CD4-positive, alpha-beta memory T cell (primary cell): ENCODE measurements around the gene GRID2IP. TPM values are rescaled to one million over a fixed set of nuclear protein-coding genes. Genes with fewer than 3 reads are reported as not detected.

Source experiments
- CTCF ChIA-PET: fragments of 350-600 bp; sonication (Branson Sonifier 250); formaldehyde crosslinking; loops from one replicate; lab custom pipeline; 2021; ENCODE audit warnings: inconsistent platforms; ENCODE audit not compliant: partially characterized antibody; lab: Charles Lee
- POLR2A ChIA-PET: fragments of 350-600 bp; sonication (Branson Sonifier 250); formaldehyde crosslinking; loops from one replicate; lab custom pipeline; 2021; ENCODE audit not compliant: partially characterized antibody; lab: Charles Lee
- DNase-seq, 5 donors: peaks; one replicate each; pipeline versions ENCODE4 v3.0.0 to v3.0.0-alpha.2; 2020 to 2022; ENCODE audit warnings: mixed read lengths in 1 of 5
- H3K27ac ChIP-seq: one replicate; pipeline ENCODE4 v1.7.0; 2013; ENCODE audit warnings: low read depth, low read length
- H3K27me3 ChIP-seq: 2 replicates; pipeline ENCODE4 v1.7.0; 2013; ENCODE audit warnings: mild to moderate bottlenecking, low read length, moderate library complexity; ENCODE audit not compliant: insufficient read depth
- H3K36me3 ChIP-seq: 2 replicates; pipeline ENCODE4 v1.7.0; 2013; ENCODE audit warnings: mild to moderate bottlenecking, low read length, moderate library complexity; ENCODE audit not compliant: insufficient read depth
- H3K4me1 ChIP-seq: 2 replicates; pipeline ENCODE4 v1.7.0; 2013; ENCODE audit warnings: mild to moderate bottlenecking, low read length, moderate library complexity; ENCODE audit not compliant: insufficient read depth
- H3K4me3 ChIP-seq, 2 donors: one replicate each; pipeline ENCODE4 v1.7.0; 2013; ENCODE audit warnings: low read length in 2 of 2, mild to moderate bottlenecking in 1 of 2
- H3K9me3 ChIP-seq, 2 donors: one replicate each; pipeline ENCODE4 v1.7.0; 2013; ENCODE audit warnings: low read length in 2 of 2, control low read depth in 1 of 2; ENCODE audit not compliant: control insufficient read depth in 1 of 2
- H3K27ac Mint-ChIP-seq, 7 donors: one replicate each; pipeline ENCODE4 v1.8.0; 2020 to 2021; ENCODE audit warnings: mixed read lengths in 7 of 7, mild to moderate bottlenecking in 6 of 7, inconsistent platforms in 3 of 7, moderate library complexity in 3 of 7
- H3K27me3 Mint-ChIP-seq, 2 donors: one replicate each; pipeline ENCODE4 v1.8.0; 2020 to 2021; ENCODE audit warnings: mixed read lengths in 2 of 2
- H3K36me3 Mint-ChIP-seq, 2 donors: one replicate each; pipeline ENCODE4 v1.8.0; 2020 to 2021; ENCODE audit warnings: mixed read lengths in 2 of 2, inconsistent platforms in 1 of 2, mild to moderate bottlenecking in 1 of 2
- H3K4me1 Mint-ChIP-seq, 4 donors: one replicate each; pipeline ENCODE4 v1.8.0; 2020 to 2021; ENCODE audit warnings: mixed read lengths in 4 of 4, mild to moderate bottlenecking in 1 of 4
- H3K4me3 Mint-ChIP-seq, 8 donors: one replicate each; pipeline ENCODE4 v1.8.0; 2020 to 2021; ENCODE audit warnings: mixed read lengths in 8 of 8, mild to moderate bottlenecking in 7 of 8, moderate library complexity in 6 of 8, inconsistent platforms in 3 of 8
- H3K9me3 Mint-ChIP-seq, 8 donors: one replicate each; pipeline ENCODE4 v1.8.0; 2020 to 2021; ENCODE audit warnings: mixed read lengths in 8 of 8, mild to moderate bottlenecking in 5 of 8, inconsistent platforms in 3 of 8, moderate library complexity in 1 of 8
- intact Hi-C: fragments of 100-400 bp; cut with micrococcal nuclease; formaldehyde crosslinking; loops from one replicate; pipeline ENCODE4 v1.15.1; 2023
- polyA plus RNA-seq, 2 donors: library from polyadenylated mRNA; unstranded; fragments of 300-500 nt; fragmentation: Illumina TruSeq; gene quantifications; one replicate each; pipeline ENCODE4 v1.2.3, GENCODE V29; 2021
- total RNA-seq, 2 experiments: library from RNA; stranded (reverse); gene quantifications; one replicate each; pipeline ENCODE4 v1.2.3, GENCODE V29; 2021

The GRID2IP gene
- total and polyA plus RNA-seq, 4 experiments from 2014 or later: 0.04 to 0.81 (median 0.29) TPM

DNA sequence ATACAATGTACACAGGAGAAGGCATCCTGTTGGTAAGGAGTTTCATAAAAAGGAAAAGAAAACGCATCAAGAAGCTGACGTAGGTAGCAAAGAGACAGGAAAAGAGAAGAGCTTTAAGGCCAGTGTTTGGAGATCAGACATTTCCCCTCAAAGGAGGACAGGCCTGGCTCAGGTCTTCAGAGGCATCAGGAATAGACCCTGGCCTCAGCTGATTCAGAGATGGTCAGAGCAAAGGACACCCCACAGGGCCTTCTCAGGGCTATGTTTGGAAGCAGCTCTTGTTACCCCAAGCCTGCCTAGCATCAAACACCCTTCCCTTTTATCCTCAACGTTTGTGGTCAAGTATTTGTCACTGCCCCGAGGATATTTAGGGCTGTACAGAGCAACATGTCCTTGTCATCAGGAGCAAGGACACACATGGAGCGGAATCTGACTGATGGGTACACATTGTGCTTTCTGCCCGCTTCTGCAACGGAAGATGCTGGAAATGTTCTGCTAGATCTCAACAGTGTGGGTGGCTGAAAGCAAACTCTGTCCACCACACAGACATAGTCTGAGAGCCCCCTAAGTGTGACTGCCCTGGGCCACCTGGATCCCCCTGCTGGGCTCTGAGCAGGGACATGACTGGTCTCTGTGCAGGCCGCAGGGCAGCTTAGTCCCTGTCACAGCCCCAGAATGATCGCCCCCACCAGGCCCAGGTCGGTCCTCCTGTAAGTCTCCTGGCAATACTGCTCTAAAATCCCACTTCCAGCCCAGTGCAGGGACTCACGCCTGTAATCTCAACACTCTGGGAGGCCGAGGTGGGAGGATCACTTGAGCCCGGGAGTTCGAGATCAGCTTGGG lies 25.0 kb upstream of the GRID2IP start:
- DNase-seq: peak in 1 of 5 donors; percentile 4
- Mint-ChIP-seq H3K27me3 (no peaks in the 10 kb centered on the region), H3K36me3 (peaks cover 14 to 16% of the 10 kb centered on the region in 2 donors), H3K27ac (peak overlapping the region in 6 of 7 donors; percentile 47 to 84 (median 64)), H3K9me3 (peaks cover 0 to 2% (median 0%) of the 10 kb centered on the region in 8 donors), H3K4me3 (peak overlapping the region; percentile 33 to 78 (median 62)), H3K4me1 (peaks cover 5 to 26% (median 7%) of the 10 kb centered on the region in 4 donors)
- ChIA-PET POLR2A (interaction anchor here (0.5 to 1.6 kb wide), 2 partner anchors 14 to 16 kb away, joined by 4 to 5 read pairs; partner anchors contain the start of gene INTS15), CTCF (interaction anchor here (1.2 to 3.6 kb wide), 6 partner anchors 14 to 64 kb away, joined by 3 to 17 read pairs (median 8); partner anchors contain the start of gene INTS15)
- H3K36me3 ChIP-seq: no peaks in the 10 kb centered on the region
- no peak overlapping the region for H3K27ac ChIP-seq
- peaks cover 12% of the 10 kb centered on the region for H3K4me1 ChIP-seq
- H3K27me3 ChIP-seq: no peaks in the 10 kb centered on the region
- H3K9me3 ChIP-seq: no peaks in the 10 kb centered on the region
- H3K4me3 ChIP-seq: no peak overlapping the region
- intact Hi-C loops: no loop called here

DNA sequence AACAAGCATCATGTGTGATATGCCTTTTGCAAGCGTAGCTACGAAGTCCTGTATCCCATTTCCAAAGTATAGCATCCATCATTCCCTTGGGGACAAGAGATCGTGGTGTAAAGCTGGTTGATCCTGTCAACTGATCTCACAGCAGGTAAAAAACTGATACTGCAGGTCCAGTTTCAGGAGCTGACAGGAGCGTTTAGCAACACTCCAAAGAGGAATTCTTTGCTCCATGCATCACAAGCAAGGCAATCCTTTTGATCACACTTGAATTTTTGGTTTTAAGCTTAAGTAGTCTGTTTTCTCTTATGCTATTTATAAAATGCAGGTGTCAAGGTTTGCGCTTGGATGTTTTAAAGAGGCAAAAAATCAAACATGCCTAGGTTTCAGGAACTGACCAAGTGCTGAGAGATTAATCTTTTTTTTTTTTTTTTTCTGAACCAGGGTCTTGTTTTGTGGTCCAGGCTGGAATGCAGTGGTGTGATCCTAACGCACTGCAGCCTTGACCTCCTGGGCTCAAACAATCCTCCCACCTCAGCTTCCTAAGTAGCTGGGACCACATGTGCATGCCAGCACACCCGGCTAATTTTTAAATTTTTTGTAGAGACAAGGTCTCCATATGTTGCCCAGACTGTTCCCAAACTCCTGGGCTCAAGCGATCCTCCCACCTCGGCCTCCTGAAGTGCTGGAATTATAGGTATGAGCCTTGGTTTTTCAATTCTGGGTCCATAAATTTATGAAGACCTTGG lies 24.2 kb upstream of the GRID2IP start:
- Histone ChIP-seq H3K27ac (no peak overlapping the region), H3K27me3 (no peaks in the 10 kb centered on the region), H3K4me1 (peaks cover 12% of the 10 kb centered on the region), H3K9me3 (no peaks in the 10 kb centered on the region), H3K4me3 (no peak overlapping the region), H3K36me3 (no peaks in the 10 kb centered on the region)
- ChIA-PET POLR2A (interaction anchor here (1.6 kb wide), 1 partner anchor 14 kb away, joined by 5 read pairs; the partner anchor contains the start of gene INTS15), CTCF (interaction anchor here (1.1 to 3.6 kb wide), 7 partner anchors 13 to 63 kb away, joined by 3 to 17 read pairs (median 4); partner anchors contain the start of gene INTS15)
- DNase-seq: no peak
- Mint-ChIP-seq H3K36me3 (peaks cover 6 to 8% of the 10 kb centered on the region in 2 donors), H3K4me3 (peak overlapping the region; percentile 17 to 70 (median 60)), H3K27ac (peak overlapping the region in 4 of 7 donors; percentile 22 to 78 (median 60)), H3K4me1 (peaks cover 5 to 26% (median 7%) of the 10 kb centered on the region in 4 donors), H3K27me3 (no peaks in the 10 kb centered on the region), H3K9me3 (peaks cover 0 to 2% (median 0%) of the 10 kb centered on the region in 8 donors)
- intact Hi-C loops: no loop called here

DNA sequence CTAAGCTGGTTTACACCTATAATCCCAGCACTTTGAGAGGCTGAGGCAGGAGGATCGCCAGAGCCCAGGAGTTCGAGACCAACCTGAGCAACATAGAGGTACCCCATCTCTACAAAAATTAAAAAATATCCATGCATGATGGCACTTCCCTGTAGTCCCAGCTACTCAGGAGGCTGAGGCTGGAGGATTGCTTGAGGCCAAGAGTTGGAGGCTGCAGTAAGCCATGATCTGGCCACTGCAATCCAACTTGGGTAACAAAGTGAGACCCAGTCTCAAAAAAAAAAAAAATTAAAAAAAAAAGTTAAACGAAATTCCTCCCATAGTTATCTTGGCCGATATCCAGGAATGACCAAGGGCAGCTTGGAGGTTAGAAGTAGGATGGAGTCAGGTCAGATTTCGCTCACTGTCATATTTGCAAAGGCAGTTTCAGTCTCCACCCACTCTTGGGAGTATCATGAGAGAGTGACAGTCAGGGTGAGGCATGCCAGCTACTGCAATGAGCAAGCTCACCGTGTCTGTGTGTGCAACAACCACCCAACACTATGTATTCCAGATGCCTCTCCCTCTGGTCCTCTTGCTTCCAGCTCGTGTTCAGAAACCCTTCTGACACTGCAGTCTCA lies 20.0 kb upstream of the GRID2IP start:
- Mint-ChIP-seq H3K27me3 (no peaks in the 10 kb centered on the region), H3K4me3 (no peak overlapping the region), H3K36me3 (no peaks in the 10 kb centered on the region), H3K9me3 (no peaks in the 10 kb centered on the region), H3K27ac (no peak overlapping the region), H3K4me1 (peaks cover 0 to 4% (median 0%) of the 10 kb centered on the region in 4 donors)
- POLR2A ChIA-PET: interaction anchor here (0.7 kb wide), 1 partner anchor 1185 kb away, joined by 3 read pairs; no protein-coding TSS in a partner anchor
- no peak for DNase-seq
- no peaks in the 10 kb centered on the region for H3K27me3 ChIP-seq
- H3K4me1 ChIP-seq: peaks cover 1% of the 10 kb centered on the region
- intact Hi-C loops: no loop called here
- H3K9me3 ChIP-seq: no peaks in the 10 kb centered on the region
- H3K36me3 ChIP-seq: no peaks in the 10 kb centered on the region
- no peak overlapping the region for H3K27ac ChIP-seq
- CTCF ChIA-PET: interaction anchor here (1.5 kb wide), 1 partner anchor 17 kb away, joined by 4 read pairs; no protein-coding TSS in a partner anchor
- no peak overlapping the region for H3K4me3 ChIP-seq

DNA sequence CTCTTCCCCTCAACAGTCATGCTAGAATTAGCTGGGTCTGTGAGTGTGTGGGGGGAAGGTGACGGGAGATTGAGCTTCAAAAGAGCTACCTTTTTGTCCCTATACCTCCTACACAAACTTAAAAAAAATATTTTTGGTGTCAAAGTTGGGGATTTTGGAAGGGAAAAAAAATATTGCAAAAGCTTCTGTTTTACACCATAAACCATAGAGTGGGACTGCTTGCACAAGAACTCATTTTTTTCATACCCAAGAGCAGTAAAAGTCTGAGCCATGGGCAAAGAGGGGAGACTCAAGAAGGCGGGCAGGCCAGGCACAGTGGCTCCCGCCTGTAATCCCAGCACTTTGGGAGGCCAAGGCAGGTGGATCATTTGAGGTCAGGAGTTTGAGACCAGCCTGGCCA lies 16.6 kb upstream of the GRID2IP start:
- no peaks in the 10 kb centered on the region for H3K27me3 Mint-ChIP-seq
- Histone ChIP-seq H3K4me1 (no peaks in the 10 kb centered on the region), H3K27me3 (no peaks in the 10 kb centered on the region), H3K36me3 (no peaks in the 10 kb centered on the region), H3K9me3 (no peaks in the 10 kb centered on the region), H3K4me3 (no peak overlapping the region), H3K27ac (no peak overlapping the region)
- no peak overlapping the region for H3K27ac Mint-ChIP-seq
- no peak for DNase-seq
- H3K4me3 Mint-ChIP-seq: no peak overlapping the region
- no peaks in the 10 kb centered on the region for H3K36me3 Mint-ChIP-seq
- POLR2A ChIA-PET: no interaction called here
- CTCF ChIA-PET: no interaction called here
- H3K9me3 Mint-ChIP-seq: no peaks in the 10 kb centered on the region
- intact Hi-C loops: no loop called here
- no peaks in the 10 kb centered on the region for H3K4me1 Mint-ChIP-seq

DNA sequence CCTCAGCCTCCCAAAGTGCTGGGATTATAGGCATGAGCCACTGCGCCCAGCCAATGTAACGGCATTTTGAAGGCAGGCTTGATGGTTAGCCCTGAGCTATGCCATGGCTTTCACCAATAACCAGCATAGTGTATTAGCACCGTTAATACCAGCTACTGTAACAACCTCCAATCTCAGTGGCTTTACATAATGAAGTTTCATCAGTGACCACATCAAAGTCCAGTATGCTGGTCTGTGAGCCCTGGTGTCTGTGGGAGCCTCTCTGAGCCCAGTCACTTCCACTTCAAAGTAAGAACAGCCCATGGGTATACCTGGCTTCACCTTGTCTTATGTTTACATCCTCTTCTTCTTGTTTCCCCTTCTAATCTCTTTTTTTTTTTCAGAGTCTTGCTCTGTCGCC lies 14.4 kb upstream of the GRID2IP start:
- H3K36me3 Mint-ChIP-seq: no peaks in the 10 kb centered on the region
- ChIA-PET CTCF (no interaction called here), POLR2A (no interaction called here)
- H3K4me3 ChIP-seq: no peak overlapping the region
- no peaks in the 10 kb centered on the region for H3K9me3 ChIP-seq
- no peaks in the 10 kb centered on the region for H3K36me3 ChIP-seq
- no peak overlapping the region for H3K27ac ChIP-seq
- DNase-seq: no peak
- H3K27me3 ChIP-seq: no peaks in the 10 kb centered on the region
- H3K4me1 ChIP-seq: no peaks in the 10 kb centered on the region
- no peaks in the 10 kb centered on the region for H3K27me3 Mint-ChIP-seq
- intact Hi-C loops: no loop called here
- no peaks in the 10 kb centered on the region for H3K9me3 Mint-ChIP-seq
- no peaks in the 10 kb centered on the region for H3K4me1 Mint-ChIP-seq
- no peak overlapping the region for H3K4me3 Mint-ChIP-seq
- no peak overlapping the region for H3K27ac Mint-ChIP-seq

DNA sequence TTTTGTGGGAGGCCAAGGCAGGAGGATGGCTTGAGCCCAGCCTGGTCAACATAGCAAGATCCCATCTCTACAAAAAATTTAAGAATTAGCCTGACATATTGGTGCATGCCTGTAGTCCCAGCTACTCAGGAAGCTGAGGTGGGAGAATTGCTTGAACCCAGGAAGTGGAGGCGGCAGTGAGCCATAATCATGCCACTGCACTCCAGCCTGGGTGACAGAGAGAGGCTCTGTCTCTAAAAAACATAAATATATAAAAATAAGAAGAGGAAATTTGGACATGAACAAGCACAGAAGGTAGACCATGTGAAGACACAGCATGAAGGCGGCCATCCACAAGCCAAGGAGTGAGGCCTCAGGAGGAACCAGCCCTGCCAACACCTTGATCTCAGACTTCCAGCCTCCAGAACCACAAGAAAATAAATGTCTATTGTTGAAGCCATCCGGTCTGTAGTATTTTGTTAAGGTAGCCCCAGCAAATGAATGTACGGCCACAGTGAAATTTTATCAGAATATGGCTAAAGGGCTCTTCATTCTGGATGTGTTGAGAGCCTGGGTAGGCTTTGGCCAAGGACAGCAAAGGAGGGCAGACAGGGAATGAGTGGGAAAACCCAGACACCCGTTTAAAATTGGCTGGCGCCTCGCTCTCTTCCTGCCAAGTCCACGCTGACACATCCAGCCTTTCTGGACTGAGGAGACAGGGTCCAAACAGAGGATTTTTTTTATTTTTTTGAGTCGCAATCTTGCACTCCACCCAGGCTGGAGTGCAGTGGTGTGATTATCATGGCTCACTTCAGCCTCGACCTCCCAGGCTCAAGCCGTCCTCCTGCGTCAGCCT lies 12.9 kb upstream of the GRID2IP start:
- CTCF ChIA-PET: no interaction called here
- no peaks in the 10 kb centered on the region for H3K36me3 Mint-ChIP-seq

More for the DNA sequence above, 12.9 kb upstream of the GRID2IP start:
- no peaks in the 10 kb centered on the region for H3K27me3 ChIP-seq
- Mint-ChIP-seq H3K27me3 (peaks cover 0 to 3% of the 10 kb centered on the region in 2 donors), H3K9me3 (no peaks in the 10 kb centered on the region), H3K4me3 (no peak overlapping the region), H3K4me1 (no peaks in the 10 kb centered on the region), H3K27ac (no peak overlapping the region)
- H3K27ac ChIP-seq: no peak overlapping the region
- intact Hi-C loops: no loop called here
- no peak for DNase-seq
- no peak overlapping the region for H3K4me3 ChIP-seq
- POLR2A ChIA-PET: no interaction called here
- no peaks in the 10 kb centered on the region for H3K36me3 ChIP-seq
- H3K4me1 ChIP-seq: no peaks in the 10 kb centered on the region
- H3K9me3 ChIP-seq: no peaks in the 10 kb centered on the region
